Loucy (cell line): Measurements from ENCODE around the gene KIF13A.

ENCODE experiments used
- EZH2phosphoT487 ChIP-seq: fragments of 200-600 bp; IDR thresholded peaks from 2 replicates; pipeline ENCODE4 v1.6.1; 2018; ENCODE audit warnings: antibody characterized with exemption, mild to moderate bottlenecking, moderate library complexity, borderline replicate concordance
- TF ChIP-seq, protein P1 (sequence below): fragments of 200-600 bp; sonication (generic); conservative IDR thresholded peaks from 2 replicates; pipeline ENCODE4 v1.5.1; 2014; ENCODE audit warnings: mild to moderate bottlenecking, antibody characterized with exemption, low read length

DNA sequence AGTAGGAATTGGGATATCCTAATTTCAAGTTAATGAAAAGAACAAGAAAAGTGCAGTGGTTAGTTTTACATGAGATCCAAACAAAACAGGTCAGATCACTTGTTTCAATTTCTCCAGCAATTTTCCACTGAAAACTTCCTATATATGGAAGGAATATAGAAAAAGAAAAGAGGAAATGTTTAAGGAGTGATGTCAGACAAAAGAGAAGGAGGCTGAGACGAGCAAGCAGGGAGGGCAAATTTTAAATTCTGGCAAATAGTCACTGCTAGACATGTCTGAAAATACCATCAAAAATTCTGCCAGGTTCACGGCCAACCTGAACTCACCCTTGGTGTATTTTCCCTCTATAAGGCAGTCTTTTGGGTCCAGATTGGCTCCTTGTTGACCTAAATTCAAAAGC lies 271.2 kb downstream of the KIF13A start:
- TF ChIP-seq, protein P1, sequence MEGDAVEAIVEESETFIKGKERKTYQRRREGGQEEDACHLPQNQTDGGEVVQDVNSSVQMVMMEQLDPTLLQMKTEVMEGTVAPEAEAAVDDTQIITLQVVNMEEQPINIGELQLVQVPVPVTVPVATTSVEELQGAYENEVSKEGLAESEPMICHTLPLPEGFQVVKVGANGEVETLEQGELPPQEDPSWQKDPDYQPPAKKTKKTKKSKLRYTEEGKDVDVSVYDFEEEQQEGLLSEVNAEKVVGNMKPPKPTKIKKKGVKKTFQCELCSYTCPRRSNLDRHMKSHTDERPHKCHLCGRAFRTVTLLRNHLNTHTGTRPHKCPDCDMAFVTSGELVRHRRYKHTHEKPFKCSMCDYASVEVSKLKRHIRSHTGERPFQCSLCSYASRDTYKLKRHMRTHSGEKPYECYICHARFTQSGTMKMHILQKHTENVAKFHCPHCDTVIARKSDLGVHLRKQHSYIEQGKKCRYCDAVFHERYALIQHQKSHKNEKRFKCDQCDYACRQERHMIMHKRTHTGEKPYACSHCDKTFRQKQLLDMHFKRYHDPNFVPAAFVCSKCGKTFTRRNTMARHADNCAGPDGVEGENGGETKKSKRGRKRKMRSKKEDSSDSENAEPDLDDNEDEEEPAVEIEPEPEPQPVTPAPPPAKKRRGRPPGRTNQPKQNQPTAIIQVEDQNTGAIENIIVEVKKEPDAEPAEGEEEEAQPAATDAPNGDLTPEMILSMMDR = no peak
- TF ChIP-seq EZH2phosphoT487 = no peak
